Endothelial cell of umbilical vein (primary cell): Measurements from ENCODE around the gene PRDM7. TPM values are rescaled to one million over a fixed set of nuclear protein-coding genes. Genes with fewer than 3 reads are reported as not detected.

Experiments used
- BruUV-seq: library from RNA; stranded (reverse); fragments of 400-500 nt; replicated peaks from 2 replicates; lab custom pipeline; 2021; lab: Mats Ljungman, UMichigan
- CTCF ChIA-PET: fragments of 300-600, 350-600 bp; sonication (Branson Sonifier 250); formaldehyde crosslinking; loops from one replicate; lab custom pipeline; 2021; ENCODE audit warnings: antibody characterized with exemption, inconsistent platforms; lab: Charles Lee
- POLR2A ChIA-PET: fragments of 300-600, 350-600 bp; sonication (Branson Sonifier 250); formaldehyde crosslinking; loops from one replicate; lab custom pipeline; 2021; ENCODE audit warnings: antibody characterized with exemption, inconsistent platforms; lab: Charles Lee
- DNase-seq: peaks from one replicate; pipeline ENCODE4 v3.0.0-alpha.2; 2011; ENCODE audit warnings: low read depth, low spot score
- FAIRE-seq: peaks from 2 replicates; lab custom pipeline; 2011; peaks lifted over from hg19 to GRCh38; lab: Jason Lieb, UNC
- H2AFZ ChIP-seq: 2 replicates; pipeline ENCODE4 v1.6.0; 2012; ENCODE audit warnings: low read depth, low read length, control low read depth, inconsistent platforms
- H3K27ac ChIP-seq: 2 replicates; pipeline ENCODE4 v1.5.1; 2011; ENCODE audit warnings: low read depth, mild to moderate bottlenecking, control low read depth, low read length, moderate library complexity; ENCODE audit not compliant: insufficient read depth
- H3K27me3 ChIP-seq, 2 experiments: 2 replicates each; pipeline versions ENCODE4 v1.6.0 to v1.6.1; 2011; ENCODE audit warnings: low read length in 2 of 2, mixed read lengths in 1 of 2; ENCODE audit not compliant: control insufficient read depth in 2 of 2, insufficient read depth in 2 of 2
- H3K36me3 ChIP-seq, 2 experiments: 2 replicates in 1 of 2; 3 replicates in 1 of 2; pipeline ENCODE4 v1.5.1; 2011; ENCODE audit warnings: low read length in 2 of 2, mild to moderate bottlenecking in 1 of 2, moderate library complexity in 1 of 2; ENCODE audit not compliant: control insufficient read depth in 2 of 2, insufficient read depth in 2 of 2; ENCODE audit errors: extremely low read depth in 1 of 2
- H3K4me1 ChIP-seq: 3 replicates; pipeline ENCODE4 v1.5.1; 2011; ENCODE audit warnings: mild to moderate bottlenecking, low read length; ENCODE audit not compliant: control insufficient read depth, insufficient read depth; ENCODE audit errors: extremely low read depth
- H3K4me2 ChIP-seq: 2 replicates; pipeline ENCODE4 v1.6.1; 2011; ENCODE audit warnings: low read length, control low read depth, mixed read lengths; ENCODE audit not compliant: insufficient read depth
- H3K4me3 ChIP-seq, 3 experiments: fragments of 200-600 bp in 1 of 3; sonication (generic), shearing (Covaris generic) in 1 of 3; replicated peaks in 1 of 3; 2 replicates each; pipeline ENCODE4 v1.5.1; 2011 to 2016; ENCODE audit warnings: control low read depth in 3 of 3, low read length in 3 of 3, mild to moderate bottlenecking in 2 of 3, inconsistent platforms in 1 of 3, low read depth in 1 of 3, moderate library complexity in 1 of 3; ENCODE audit not compliant: insufficient read depth in 1 of 3
- H3K79me2 ChIP-seq: 2 replicates; pipeline ENCODE4 v1.6.0; 2012; ENCODE audit warnings: low read length, inconsistent platforms; ENCODE audit not compliant: control insufficient read depth, insufficient read depth
- H3K9ac ChIP-seq: replicated peaks from 2 replicates; pipeline ENCODE3; 2011; ENCODE audit warnings: low read length, control low read depth; ENCODE audit not compliant: insufficient read depth; ENCODE audit errors: extremely low read depth
- H3K9me1 ChIP-seq: replicated peaks from 3 replicates; pipeline ENCODE4 v1.6.0; 2011; ENCODE audit warnings: mild to moderate bottlenecking, low read length; ENCODE audit not compliant: control insufficient read depth, insufficient read depth; ENCODE audit errors: extremely low read depth
- H3K9me3 ChIP-seq: replicated peaks from 2 replicates; pipeline ENCODE4 v1.5.1; 2012; ENCODE audit warnings: low read length, inconsistent platforms; ENCODE audit not compliant: control insufficient read depth, insufficient read depth
- H4K20me1 ChIP-seq: replicated peaks from 2 replicates; pipeline ENCODE3; 2011; ENCODE audit warnings: mild to moderate bottlenecking, low read length; ENCODE audit not compliant: control insufficient read depth, insufficient read depth; ENCODE audit errors: extremely low read depth
- EZH2 ChIP-seq: IDR thresholded peaks from 2 replicates; pipeline ENCODE4 v1.6.1; 2012; ENCODE audit warnings: borderline replicate concordance, low read depth, mild to moderate bottlenecking, moderate library complexity, low read length, inconsistent platforms; ENCODE audit not compliant: severe bottlenecking
- FOS ChIP-seq: IDR thresholded peaks from 2 replicates; pipeline ENCODE4 v1.6.1; 2011; ENCODE audit warnings: mild to moderate bottlenecking, low read length, moderate library complexity, borderline replicate concordance; ENCODE audit not compliant: insufficient read depth
- GATA2 ChIP-seq: IDR thresholded peaks from 2 replicates; pipeline ENCODE4 v1.7.0; 2011; ENCODE audit warnings: low read depth, mild to moderate bottlenecking, moderate library complexity, mixed read lengths, low read length; ENCODE audit not compliant: insufficient read length, insufficient read depth
- JUN ChIP-seq: IDR thresholded peaks from 2 replicates; pipeline ENCODE4 v1.6.1; 2011; ENCODE audit warnings: borderline replicate concordance, low read depth; ENCODE audit not compliant: insufficient read length, insufficient read depth
- MYC ChIP-seq: IDR thresholded peaks from one replicate; pipeline ENCODE4 v1.6.1; 2011; ENCODE audit warnings: mild to moderate bottlenecking, low read depth, low read length
- POLR2A ChIP-seq: IDR thresholded peaks from 2 replicates; pipeline ENCODE4 v1.6.1; 2012; ENCODE audit warnings: low read depth, mild to moderate bottlenecking, control low read depth, low read length
- POLR2AphosphoS5 ChIP-seq: IDR thresholded peaks from 2 replicates; pipeline ENCODE4 v1.6.1; 2012; ENCODE audit warnings: low read depth, mild to moderate bottlenecking, control low read depth, low read length, moderate library complexity; ENCODE audit not compliant: insufficient read depth
- dilution Hi-C: fragments of 300-500 bp; cut with MboI; formaldehyde crosslinking; loops from one replicate; pipeline ENCODE4 v1.15.0; 2019; ENCODE audit warnings: low sequenced_read_pairs; ENCODE audit not compliant: extremely low pct_ligation_motif_present
- intact Hi-C: fragments of 100-400 bp; cut with micrococcal nuclease; formaldehyde crosslinking; loops from one replicate; pipeline ENCODE4 v1.10.0; 2022
- polyA plus RNA-seq, 4 experiments: library from polyadenylated mRNA; depleted of rRNA in 3 of 4; stranded (reverse) in 3 of 4; unstranded in 1 of 4; fragments of >200 nt; gene quantifications; 2 replicates each; pipeline versions ENCODE4 v1.2.1 to v1.2.3, GENCODE V29; 2011 to 2012; ENCODE audit warnings: missing spikeins in 1 of 4
- total RNA-seq: library from RNA; stranded (reverse); gene quantifications from 2 replicates; pipeline ENCODE4 v1.2.3, GENCODE V29; 2021
- TF ChIP-seq, protein P1 (sequence below), 2 donors: IDR thresholded peaks; 1 replicate in 1 of 2; 2 replicates in 1 of 2; pipeline ENCODE4 v1.5.1; 2011; ENCODE audit warnings: low read length in 2 of 2, mild to moderate bottlenecking in 2 of 2, moderate library complexity in 2 of 2, control low read depth in 1 of 2, inconsistent platforms in 1 of 2, low read depth in 1 of 2; ENCODE audit not compliant: insufficient read depth in 1 of 2; ENCODE audit errors: extremely low read depth in 1 of 2
- TF ChIP-seq, protein P2 (sequence below): IDR thresholded peaks from 2 replicates; pipeline ENCODE4 v1.6.1; 2011; ENCODE audit not compliant: insufficient read depth, insufficient read length

PRDM7 gene
- total and polyA plus RNA-seq, 2 donors (not counting 3 experiments of a cell fraction or from before 2014, with no cell fraction given) = not detected

DNA sequence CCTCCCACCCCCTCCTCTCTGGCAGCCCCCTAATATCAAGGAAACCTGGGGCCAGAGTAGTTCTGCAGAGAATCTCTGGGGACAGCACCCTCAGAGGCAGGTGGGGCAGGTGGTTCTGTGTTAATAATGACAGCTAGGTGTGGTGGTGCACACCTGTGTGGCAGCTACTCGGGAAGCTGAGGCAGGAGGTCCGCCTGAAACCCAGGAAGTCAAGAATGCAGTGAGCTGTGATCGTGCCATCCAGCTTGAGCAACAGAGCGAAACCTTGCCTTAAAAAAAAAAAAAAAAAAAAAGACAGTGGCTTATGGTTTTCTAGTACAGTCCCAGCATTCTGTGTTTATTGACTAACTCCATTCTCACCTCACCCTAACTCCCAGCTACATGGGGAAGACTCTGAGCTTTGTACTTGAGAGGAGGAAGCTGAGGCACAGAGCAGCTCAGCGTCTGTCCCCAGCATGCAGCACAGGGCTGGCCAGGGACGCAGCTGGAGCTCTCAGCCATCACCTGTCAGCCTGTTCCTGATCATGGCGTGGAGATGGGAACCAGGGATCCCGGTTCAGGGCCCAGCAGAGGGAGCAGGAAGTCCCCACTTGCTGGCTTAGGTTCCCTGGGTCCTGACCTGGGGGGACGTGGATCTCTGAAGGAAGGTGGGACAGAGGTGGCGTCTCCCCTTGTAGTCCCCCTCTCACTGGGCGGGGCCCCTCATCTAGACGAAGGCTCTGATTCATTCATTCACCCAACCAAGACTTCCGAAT lies 64.0 kb downstream of the PRDM7 start:
- Histone ChIP-seq H3K79me2 (peaks cover 5% of the 10 kb centered on the region), H4K20me1 (no peaks in the 10 kb centered on the region), H3K27me3 (no peaks in the 10 kb centered on the region), H3K9me3 (no peaks in the 10 kb centered on the region), H3K36me3 (no peaks in the 10 kb centered on the region), H2AFZ (no peak overlapping the region), H3K9me1 (no peaks in the 10 kb centered on the region), H3K4me1 (peaks cover 19% of the 10 kb centered on the region), H3K9ac (no peak overlapping the region), H3K4me2 (no peak overlapping the region), H3K27ac (no peak overlapping the region), H3K4me3 (no peak overlapping the region)
- intact Hi-C loops (no loop called here), dilution Hi-C loops (no loop called here)
- DNase-seq = no peak
- BruUV-seq = no TSS peak
- no peak for FAIRE-seq
- ChIA-PET POLR2A (no interaction called here), CTCF (no interaction called here)
- TF ChIP-seq FOS (no peak), MYC (no peak)

DNA sequence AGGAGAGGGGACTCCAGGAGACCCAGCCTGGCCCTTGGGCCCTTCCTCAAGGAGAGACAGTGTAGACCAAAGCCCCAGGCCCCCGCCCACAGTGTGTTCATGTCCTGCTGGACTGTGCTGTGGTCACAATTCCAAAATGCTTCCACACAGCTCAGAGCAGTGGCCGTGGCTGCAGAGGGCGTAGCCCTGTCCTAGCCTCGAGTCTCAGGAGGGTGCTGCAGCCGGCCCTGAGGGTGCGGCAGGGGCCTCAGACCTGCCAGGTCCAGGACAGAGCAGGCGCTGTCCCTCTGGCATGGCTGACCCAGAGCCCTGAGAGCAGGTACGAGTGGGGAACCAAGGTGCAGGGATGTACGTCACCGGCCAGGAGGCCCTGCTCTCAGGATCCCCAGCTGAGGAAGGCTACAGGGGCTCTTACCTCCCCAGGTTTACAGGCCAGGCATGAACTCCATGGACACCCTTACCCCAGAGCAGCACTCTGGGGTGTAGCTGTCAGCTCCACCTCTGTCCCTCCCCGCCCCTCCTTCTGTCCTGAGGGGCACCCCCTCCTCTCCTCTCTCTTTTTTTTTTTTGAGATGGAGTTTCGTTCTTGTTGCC lies 65.1 kb downstream of the PRDM7 start:
- DNase-seq = no peak
- CTCF ChIA-PET = no interaction called here
- no peak overlapping the region for H3K27ac ChIP-seq

More for the DNA sequence above, 65.1 kb downstream of the PRDM7 start:
- dilution Hi-C loops (no loop called here), intact Hi-C loops (no loop called here)
- Histone ChIP-seq H3K4me3 (no peak overlapping the region), H3K4me1 (peaks cover 19% of the 10 kb centered on the region), H2AFZ (no peak overlapping the region), H3K9me3 (no peaks in the 10 kb centered on the region), H4K20me1 (no peaks in the 10 kb centered on the region), H3K9me1 (no peaks in the 10 kb centered on the region), H3K36me3 (no peaks in the 10 kb centered on the region), H3K9ac (no peak overlapping the region), H3K79me2 (peaks cover 3% of the 10 kb centered on the region), H3K27me3 (no peaks in the 10 kb centered on the region), H3K4me2 (no peak overlapping the region)
- TF ChIP-seq, protein P1, sequence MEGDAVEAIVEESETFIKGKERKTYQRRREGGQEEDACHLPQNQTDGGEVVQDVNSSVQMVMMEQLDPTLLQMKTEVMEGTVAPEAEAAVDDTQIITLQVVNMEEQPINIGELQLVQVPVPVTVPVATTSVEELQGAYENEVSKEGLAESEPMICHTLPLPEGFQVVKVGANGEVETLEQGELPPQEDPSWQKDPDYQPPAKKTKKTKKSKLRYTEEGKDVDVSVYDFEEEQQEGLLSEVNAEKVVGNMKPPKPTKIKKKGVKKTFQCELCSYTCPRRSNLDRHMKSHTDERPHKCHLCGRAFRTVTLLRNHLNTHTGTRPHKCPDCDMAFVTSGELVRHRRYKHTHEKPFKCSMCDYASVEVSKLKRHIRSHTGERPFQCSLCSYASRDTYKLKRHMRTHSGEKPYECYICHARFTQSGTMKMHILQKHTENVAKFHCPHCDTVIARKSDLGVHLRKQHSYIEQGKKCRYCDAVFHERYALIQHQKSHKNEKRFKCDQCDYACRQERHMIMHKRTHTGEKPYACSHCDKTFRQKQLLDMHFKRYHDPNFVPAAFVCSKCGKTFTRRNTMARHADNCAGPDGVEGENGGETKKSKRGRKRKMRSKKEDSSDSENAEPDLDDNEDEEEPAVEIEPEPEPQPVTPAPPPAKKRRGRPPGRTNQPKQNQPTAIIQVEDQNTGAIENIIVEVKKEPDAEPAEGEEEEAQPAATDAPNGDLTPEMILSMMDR (IDR thresholded peaks at IDR 0.05; ENCODE audit: extremely low read depth in 1 of 2, insufficient read depth in 1 of 2, low read depth in 1 of 2, low read length in 2 of 2) = no peak
- no peak for TF ChIP-seq EZH2
- no peak for TF ChIP-seq FOS
- no peak for TF ChIP-seq POLR2AphosphoS5
- TF ChIP-seq, protein P2, sequence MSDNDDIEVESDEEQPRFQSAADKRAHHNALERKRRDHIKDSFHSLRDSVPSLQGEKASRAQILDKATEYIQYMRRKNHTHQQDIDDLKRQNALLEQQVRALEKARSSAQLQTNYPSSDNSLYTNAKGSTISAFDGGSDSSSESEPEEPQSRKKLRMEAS = no peak
- TF ChIP-seq GATA2 = no peak
- TF ChIP-seq POLR2A = no peak
- TF ChIP-seq JUN = no peak
- no peak for TF ChIP-seq MYC
- FAIRE-seq = no peak
- BruUV-seq = no TSS peak
- POLR2A ChIA-PET = no interaction called here
